HepG2 (cell line): Measurements from ENCODE around the gene VAX1. TPM values are rescaled to one million over a fixed set of nuclear protein-coding genes. Genes with fewer than 3 reads are reported as not detected.

Experiments
- CTCF ChIP-seq: sonication (generic); formaldehyde crosslinking; IDR thresholded peaks from 2 replicates; pipeline ENCODE4 v1.5.0; 2020; ENCODE audit warnings: mild to moderate bottlenecking, missing genetic modification reagents, moderate library complexity
- HIVEP1 ChIP-seq: sonication (generic); formaldehyde crosslinking; IDR thresholded peaks from 2 replicates; pipeline ENCODE4 v1.4.0; 2020; ENCODE audit warnings: mild to moderate bottlenecking, missing genetic modification reagents
- MAF1 ChIP-seq: sonication (generic); formaldehyde crosslinking; IDR thresholded peaks from 2 replicates; pipeline ENCODE4 v1.5.0; 2020; ENCODE audit warnings: missing genetic modification reagents, borderline replicate concordance
- MNT ChIP-seq: fragments of 450-650 bp; IDR thresholded peaks from 2 replicates; pipeline ENCODE4 v1.6.1; 2016
- NKX3-1 ChIP-seq: sonication (generic); formaldehyde crosslinking; IDR thresholded peaks from 2 replicates; pipeline ENCODE4 v1.5.0; 2020; ENCODE audit warnings: missing genetic modification reagents
- PATZ1 ChIP-seq: sonication (generic); formaldehyde crosslinking; IDR thresholded peaks from 2 replicates; pipeline ENCODE4 v1.4.0; 2020; ENCODE audit warnings: missing genetic modification reagents
- PPARG ChIP-seq: conservative IDR thresholded peaks from 2 replicates; pipeline ENCODE4 v1.6.1; 2016; ENCODE audit warnings: missing biosample characterization, missing genetic modification reagents
- SAFB2 ChIP-seq: sonication (generic); formaldehyde crosslinking; IDR thresholded peaks from 2 replicates; pipeline ENCODE4 v1.5.1; 2020; ENCODE audit warnings: missing genetic modification reagents, low read depth, mild to moderate bottlenecking, borderline replicate concordance
- SCMH1 ChIP-seq: sonication (generic); formaldehyde crosslinking; IDR thresholded peaks from 2 replicates; pipeline ENCODE4 v1.9.0; 2021; ENCODE audit warnings: missing genetic modification reagents, mild to moderate bottlenecking, borderline replicate concordance
- SMAD3 ChIP-seq: sonication (generic); formaldehyde crosslinking; IDR thresholded peaks from 2 replicates; pipeline ENCODE4 v1.4.0; 2020; ENCODE audit warnings: missing genetic modification reagents
- TBX2 ChIP-seq: sonication (generic); formaldehyde crosslinking; IDR thresholded peaks from 2 replicates; pipeline ENCODE4 v1.5.0; 2020; ENCODE audit warnings: missing genetic modification reagents, mild to moderate bottlenecking, borderline replicate concordance
- THYN1 ChIP-seq: sonication (generic); formaldehyde crosslinking; IDR thresholded peaks from 2 replicates; pipeline ENCODE4 v1.8.1; 2023; ENCODE audit warnings: low read depth, mild to moderate bottlenecking, moderate library complexity, missing genetic modification reagents, borderline replicate concordance
- ZFP90 ChIP-seq: sonication (generic); formaldehyde crosslinking; IDR thresholded peaks from 2 replicates; pipeline ENCODE4 v1.8.0; 2022; ENCODE audit warnings: missing genetic modification reagents, mild to moderate bottlenecking, inconsistent platforms, borderline replicate concordance
- ZNF331 ChIP-seq: sonication (generic); formaldehyde crosslinking; IDR thresholded peaks from 2 replicates; pipeline ENCODE4 v1.4.0; 2020; ENCODE audit warnings: missing genetic modification reagents
- ZNF558 ChIP-seq: sonication (generic); formaldehyde crosslinking; IDR thresholded peaks from 2 replicates; pipeline ENCODE4 v1.9.0; 2022; ENCODE audit warnings: mild to moderate bottlenecking, missing genetic modification reagents, borderline replicate concordance
- ZNF678 ChIP-seq: sonication (generic); formaldehyde crosslinking; IDR thresholded peaks from 2 replicates; pipeline ENCODE4 v1.4.0; 2020; ENCODE audit warnings: mild to moderate bottlenecking, missing genetic modification reagents
- ZNF691 ChIP-seq: sonication (generic); formaldehyde crosslinking; IDR thresholded peaks from 2 replicates; pipeline ENCODE4 v1.4.0; 2020; ENCODE audit warnings: missing genetic modification reagents, low read depth, mild to moderate bottlenecking, borderline replicate concordance
- polyA plus RNA-seq, 8 experiments: library from polyadenylated mRNA; depleted of rRNA in 3 of 8; stranded (reverse) in 7 of 8; unstranded in 1 of 8; fragments of >200 nt; fragmentation: Illumina TruSeq in 4 of 8; extraction: Trizol in 4 of 8; gene quantifications; 2 replicates each; pipeline versions ENCODE4 v1.2.1 to v1.2.3, GENCODE V29; 2011 to 2016; ENCODE audit warnings: low read depth in 4 of 8, missing spikeins in 1 of 8, mixed read lengths in 1 of 8; ENCODE audit not compliant: insufficient read depth in 1 of 8
- total RNA-seq, 5 experiments: library from RNA; depleted of rRNA; stranded (reverse); fragments of >200 nt; fragmentation: Illumina TruSeq; extraction: Trizol; gene quantifications; 2 replicates each; pipeline ENCODE4 v1.2.3, GENCODE V29; 2016; ENCODE audit warnings: low read depth in 1 of 5
- TF ChIP-seq, protein P1 (sequence below): IDR thresholded peaks from 2 replicates; pipeline ENCODE4 v1.6.1; 2016; ENCODE audit warnings: missing biosample characterization, missing genetic modification reagents, low read depth
- TF ChIP-seq, protein P2 (sequence below): sonication (generic); formaldehyde crosslinking; IDR thresholded peaks from 2 replicates; pipeline ENCODE4 v1.5.0; 2020; ENCODE audit warnings: missing genetic modification reagents, mild to moderate bottlenecking, borderline replicate concordance

The VAX1 gene
- total and polyA plus RNA-seq, 2 of the 13 experiments (the other 11 are each of a cell fraction or from before 2014, with no cell fraction given) = not detected

- TF ChIP-seq, protein P1, sequence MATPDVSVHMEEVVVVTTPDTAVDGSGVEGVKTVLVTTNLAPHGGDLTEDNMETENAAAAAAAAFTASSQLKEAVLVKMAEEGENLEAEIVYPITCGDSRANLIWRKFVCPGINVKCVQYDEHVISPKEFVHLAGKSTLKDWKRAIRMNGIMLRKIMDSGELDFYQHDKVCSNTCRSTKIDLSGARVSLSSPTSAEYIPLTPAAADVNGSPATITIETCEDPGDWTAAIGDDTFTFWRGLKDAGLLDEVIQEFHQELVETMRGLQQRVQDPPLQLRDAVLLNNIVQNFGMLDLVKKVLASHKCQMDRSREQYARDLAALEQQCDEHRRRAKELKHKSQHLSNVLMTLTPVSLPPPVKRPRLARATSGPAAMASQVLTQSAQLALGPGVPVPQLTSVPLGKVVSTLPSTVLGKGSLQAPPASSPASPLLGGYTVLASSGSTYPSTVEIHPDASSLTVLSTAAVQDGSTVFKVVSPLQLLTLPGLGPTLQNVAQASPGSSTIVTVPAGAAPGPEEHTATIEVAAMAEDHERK (CRISPR knock-in tag) = no peak
- TF ChIP-seq ZFP90 (CRISPR knock-in tag) (0 out of 2 replicates have a peak, but pooled peaks have one; percentile 34), ZNF678 (CRISPR knock-in tag) (no peak), ZNF691 (CRISPR knock-in tag) (no peak), MNT (no peak), MAF1 (CRISPR knock-in tag) (0 out of 2 replicates have a peak, but pooled peaks have one; percentile 37), CTCF (CRISPR knock-in tag) (peak; percentile 86), SMAD3 (CRISPR knock-in tag) (no peak), THYN1 (no peak), SCMH1 (CRISPR knock-in tag) (no peak), SAFB2 (CRISPR knock-in tag) (no peak), TBX2 (CRISPR knock-in tag) (peak; percentile 51), ZNF331 (peak; percentile 80; the same call in 1 of the 2 replicates), PATZ1 (CRISPR knock-in tag) (peak; percentile 60; the same call in 1 of the 2 replicates), HIVEP1 (CRISPR knock-in tag) (no peak), NKX3-1 (no peak), PPARG (CRISPR knock-in tag) (no peak), ZNF558 (no peak)
- TF ChIP-seq, protein P2, sequence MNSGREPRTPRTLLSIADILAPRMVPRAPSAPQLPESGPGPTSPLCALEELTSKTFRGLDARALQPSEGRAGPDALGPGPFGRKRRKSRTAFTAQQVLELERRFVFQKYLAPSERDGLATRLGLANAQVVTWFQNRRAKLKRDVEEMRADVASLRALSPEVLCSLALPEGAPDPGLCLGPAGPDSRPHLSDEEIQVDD (CRISPR knock-in tag) = 0 out of 2 replicates have a peak, but pooled peaks have one; percentile 24
Measured at GRCh38 chr10:117167789-117168674, 30.0 kb upstream of the VAX1 start (continued).
